ENCODE results near the gene BEST1.
"Not testable (repeated sequence)": the region's sequence is repeated elsewhere in the genome, so short reads cannot be mapped to it uniquely, and the experiment has no call there.

Gene BEST1

DNA sequence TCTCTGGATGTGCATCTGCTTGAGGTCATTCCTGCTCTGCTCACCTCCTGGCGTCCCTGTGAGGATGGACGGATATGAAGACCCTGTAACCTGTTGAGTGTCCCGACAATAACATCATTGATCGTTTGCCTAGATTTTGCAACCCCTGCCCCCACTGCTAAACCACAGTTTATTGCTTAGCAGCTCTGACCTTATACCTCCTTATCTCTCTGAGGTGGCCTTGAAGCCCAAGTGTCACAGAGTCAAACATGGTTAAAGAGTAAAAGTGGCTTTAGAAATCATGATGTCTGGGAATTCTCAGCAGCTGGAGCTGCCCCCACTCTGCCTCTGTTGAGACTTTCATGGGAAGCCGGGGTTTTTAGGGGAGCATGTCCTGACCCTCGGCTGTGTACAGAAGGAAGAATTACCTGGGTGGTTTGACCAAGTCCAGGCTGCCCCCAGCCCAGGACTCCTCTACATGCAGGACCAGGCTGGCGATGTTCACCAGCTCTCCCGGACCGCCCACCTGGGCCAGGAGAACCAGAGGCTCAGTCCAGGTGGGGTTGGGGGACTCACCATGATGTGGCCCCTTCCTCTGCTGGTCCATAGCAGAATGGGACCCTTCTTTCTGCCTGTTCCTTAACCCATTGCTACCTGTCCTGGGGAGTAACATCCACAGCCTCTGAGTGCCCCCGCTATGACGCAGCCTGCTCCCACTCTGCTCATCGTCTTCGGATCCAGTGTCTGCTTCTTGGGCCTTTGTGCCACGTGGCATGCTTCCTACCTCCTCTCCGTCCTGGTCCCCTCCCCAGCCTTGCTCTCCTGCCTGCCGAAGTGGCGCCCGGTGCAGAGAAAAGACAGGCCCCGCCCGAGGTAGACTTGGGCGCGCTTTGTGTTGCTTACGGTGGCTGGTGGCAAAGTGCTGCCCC lies 50.6 kb downstream of the BEST1 start:
- TF ChIP-seq, protein P1, sequence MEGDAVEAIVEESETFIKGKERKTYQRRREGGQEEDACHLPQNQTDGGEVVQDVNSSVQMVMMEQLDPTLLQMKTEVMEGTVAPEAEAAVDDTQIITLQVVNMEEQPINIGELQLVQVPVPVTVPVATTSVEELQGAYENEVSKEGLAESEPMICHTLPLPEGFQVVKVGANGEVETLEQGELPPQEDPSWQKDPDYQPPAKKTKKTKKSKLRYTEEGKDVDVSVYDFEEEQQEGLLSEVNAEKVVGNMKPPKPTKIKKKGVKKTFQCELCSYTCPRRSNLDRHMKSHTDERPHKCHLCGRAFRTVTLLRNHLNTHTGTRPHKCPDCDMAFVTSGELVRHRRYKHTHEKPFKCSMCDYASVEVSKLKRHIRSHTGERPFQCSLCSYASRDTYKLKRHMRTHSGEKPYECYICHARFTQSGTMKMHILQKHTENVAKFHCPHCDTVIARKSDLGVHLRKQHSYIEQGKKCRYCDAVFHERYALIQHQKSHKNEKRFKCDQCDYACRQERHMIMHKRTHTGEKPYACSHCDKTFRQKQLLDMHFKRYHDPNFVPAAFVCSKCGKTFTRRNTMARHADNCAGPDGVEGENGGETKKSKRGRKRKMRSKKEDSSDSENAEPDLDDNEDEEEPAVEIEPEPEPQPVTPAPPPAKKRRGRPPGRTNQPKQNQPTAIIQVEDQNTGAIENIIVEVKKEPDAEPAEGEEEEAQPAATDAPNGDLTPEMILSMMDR (IDR thresholded peaks at IDR 0.05; ENCODE audit: low read depth, low read length, missing control alignments), result no peak
- in situ Hi-C loops (cut with HindIII; ENCODE audit: low sequenced_read_pairs), result loop anchor here (5.0 kb wide), 1 partner anchor 72 kb away; no protein-coding TSS in a partner anchor

DNA sequence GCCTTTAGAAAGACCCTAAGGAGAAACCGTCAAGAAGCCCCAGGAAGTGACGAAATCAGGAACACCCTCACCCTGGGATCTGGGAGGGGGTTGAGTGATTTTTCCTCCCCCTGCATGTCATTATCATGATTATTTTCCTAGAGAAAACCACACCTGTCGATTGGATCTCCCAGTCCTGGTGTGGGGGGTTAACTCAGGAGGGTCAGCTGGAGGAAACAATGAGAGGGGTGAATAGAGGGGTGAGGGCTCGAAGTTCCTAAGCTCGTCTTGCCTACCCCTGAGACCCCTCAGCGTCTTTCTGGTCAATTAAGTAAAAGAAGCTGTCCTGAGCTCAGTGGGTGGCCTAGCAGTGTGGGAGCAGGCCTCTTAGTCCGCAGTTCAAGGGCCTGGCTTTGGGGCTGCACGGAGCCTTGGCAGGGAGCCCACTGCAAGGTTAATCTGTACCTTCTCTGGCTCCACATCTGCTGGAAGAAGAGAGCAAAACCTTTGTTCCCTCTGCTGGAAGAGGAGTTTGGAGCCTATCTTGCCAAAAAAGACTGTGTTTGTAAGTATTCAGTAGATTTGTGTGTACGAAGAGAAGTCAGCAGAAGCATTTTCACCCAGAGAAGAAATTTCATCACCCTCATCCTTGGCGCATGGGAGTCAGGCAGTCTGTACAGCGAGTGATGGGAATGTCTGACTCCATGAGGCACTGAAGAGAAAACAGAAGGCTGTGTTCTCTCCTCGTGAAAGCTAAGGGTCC lies 51.5 kb downstream of the BEST1 start:
- in situ Hi-C loops (cut with HindIII; ENCODE audit: low sequenced_read_pairs), result loop anchor here (5.0 kb wide), 1 partner anchor 71 kb away; no protein-coding TSS in a partner anchor
- no peak for DNase-seq (ENCODE audit: low read depth)
- TF ChIP-seq, protein P1 (IDR thresholded peaks at IDR 0.05; ENCODE audit: low read depth, low read length, missing control alignments), result no peak
- no peak overlapping the region for H3K4me3 ChIP-seq (ENCODE audit: low read depth, low read length)

More for the DNA sequence above, 50.6 kb downstream of the BEST1 start:
- DNase-seq (ENCODE audit: low read depth), result no peak
- no peak overlapping the region for H3K4me3 ChIP-seq (ENCODE audit: low read depth, low read length)

DNA sequence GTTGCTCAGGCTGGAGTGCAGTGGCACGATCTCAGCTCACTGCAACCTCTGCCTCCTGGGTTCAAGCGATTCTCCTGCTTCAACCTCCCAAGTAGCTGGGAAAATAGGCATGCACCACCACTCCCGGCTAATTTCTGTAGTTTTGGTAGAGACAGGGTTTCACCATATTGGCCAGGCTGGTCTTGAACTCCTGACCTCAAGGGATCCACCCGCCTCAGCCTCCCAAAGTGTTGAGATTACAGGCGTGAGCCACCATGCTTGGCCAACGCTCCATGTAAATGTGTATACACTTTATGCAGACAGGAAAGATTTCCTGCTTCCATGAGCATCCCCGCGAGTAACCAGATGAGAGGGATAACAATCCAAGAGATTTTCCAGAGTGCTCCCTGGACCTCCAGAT lies 52.1 kb downstream of the BEST1 start:
- DNase-seq (ENCODE audit: low read depth); H3K4me3 ChIP-seq (ENCODE audit: low read depth, low read length): not testable (repeated sequence)
- in situ Hi-C loops (cut with HindIII; ENCODE audit: low sequenced_read_pairs), result loop anchor here (5.0 kb wide), 1 partner anchor 70 kb away; no protein-coding TSS in a partner anchor

DNA sequence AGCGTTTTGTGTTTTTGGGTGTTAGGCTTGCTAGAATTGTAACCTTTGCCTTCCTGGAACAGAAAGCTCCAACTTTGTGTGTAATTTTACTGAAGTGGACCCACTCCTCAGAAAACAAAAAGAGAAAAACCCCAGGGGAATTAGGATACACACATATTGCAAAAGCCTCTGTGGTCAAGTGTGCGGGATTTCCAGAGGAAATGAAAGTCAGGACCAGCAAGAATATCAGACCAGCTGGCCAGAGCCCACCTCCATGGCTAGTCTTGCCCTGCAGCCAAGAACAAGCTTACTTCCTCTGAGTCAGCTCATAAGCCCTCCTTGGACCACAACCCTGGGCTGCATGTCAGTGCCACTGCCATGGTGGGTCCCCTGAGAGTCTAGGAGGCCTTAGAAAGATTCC lies 54.3 kb downstream of the BEST1 start:
- TF ChIP-seq, protein P1 (IDR thresholded peaks at IDR 0.05; ENCODE audit: low read depth, low read length, missing control alignments), result no peak
- in situ Hi-C loops (cut with HindIII; ENCODE audit: low sequenced_read_pairs), result loop anchor here (5.0 kb wide), 1 partner anchor 68 kb away; no protein-coding TSS in a partner anchor
- DNase-seq (ENCODE audit: low read depth), result peak; percentile 83
- no peak overlapping the region for H3K4me3 ChIP-seq (ENCODE audit: low read depth, low read length)

DNA sequence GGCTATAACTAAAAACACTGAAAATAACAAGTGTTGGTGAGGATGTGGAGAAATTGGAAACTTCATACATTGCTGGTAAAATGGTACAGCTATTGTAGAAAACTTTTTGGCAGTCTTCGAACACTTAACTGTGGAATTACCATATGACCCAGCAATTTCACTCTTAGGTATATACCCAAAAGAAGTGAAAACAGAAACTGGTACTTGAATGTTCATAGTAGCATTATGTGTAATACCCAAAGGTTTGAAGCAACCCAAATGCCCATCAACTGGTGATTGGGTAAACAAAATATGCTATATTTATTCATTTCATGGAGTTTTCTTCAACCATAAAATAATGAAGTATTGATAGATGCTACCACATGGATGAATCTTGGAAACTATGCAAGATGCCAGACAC lies 58.0 kb downstream of the BEST1 start:
- no peak overlapping the region for H3K4me3 ChIP-seq (ENCODE audit: low read depth, low read length)
- in situ Hi-C loops (cut with HindIII; ENCODE audit: low sequenced_read_pairs), result no loop called here
- no peak for DNase-seq (ENCODE audit: low read depth)
- TF ChIP-seq, protein P1 (IDR thresholded peaks at IDR 0.05; ENCODE audit: low read depth, low read length, missing control alignments), result no peak

DNA sequence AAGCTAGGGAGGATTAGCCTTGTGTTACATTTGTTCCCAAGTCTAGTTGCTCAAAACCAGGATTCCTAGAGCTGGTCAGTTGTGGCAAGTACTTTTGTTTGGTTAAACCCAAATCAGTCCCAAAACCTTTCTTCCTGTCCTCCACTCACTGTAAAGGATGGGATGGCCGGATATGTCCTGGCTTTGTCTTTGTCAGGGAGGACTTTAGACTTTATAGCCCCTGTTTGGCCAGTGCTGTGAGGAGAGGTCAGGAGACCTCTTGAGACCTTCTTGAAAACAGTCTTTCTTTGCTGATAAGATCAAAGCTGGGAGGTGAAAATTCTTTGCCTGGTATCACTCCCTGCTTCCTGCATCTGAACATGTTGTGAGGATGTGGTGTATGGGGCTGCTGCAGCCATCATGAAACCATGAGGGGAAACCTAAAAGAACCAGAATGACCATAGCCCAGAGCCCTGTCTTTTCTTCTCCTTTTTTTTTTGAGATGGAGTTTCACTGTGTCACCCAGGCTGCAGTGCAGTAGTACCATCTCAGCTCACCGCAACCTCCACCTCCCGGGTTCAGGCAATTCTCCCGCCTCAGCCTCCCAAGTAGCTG lies 60.9 kb downstream of the BEST1 start:
- TF ChIP-seq, protein P1 (IDR thresholded peaks at IDR 0.05; ENCODE audit: low read depth, low read length, missing control alignments), result no peak
- in situ Hi-C loops (cut with HindIII; ENCODE audit: low sequenced_read_pairs), result no loop called here
- H3K4me3 ChIP-seq (ENCODE audit: low read depth, low read length), result no peak overlapping the region
- no peak for DNase-seq (ENCODE audit: low read depth)
